OCI-M2 (cell line): Measurements from ENCODE around the gene NAP1L5.

Source experiments
- DNase-seq: peaks from one replicate; lab custom pipeline; 2025; ENCODE audit not compliant: unreplicated experiment; lab: John Stamatoyannopoulos, UW

Gene NAP1L5

GRCh38 chr4:88722828-88723227 is 25.2 kb upstream of the NAP1L5 start:
- no peak for DNase-seq

- DNase-seq: no peak
Observed at GRCh38 chr4:88722276-88722780, 24.7 kb upstream of the NAP1L5 start.

DNA sequence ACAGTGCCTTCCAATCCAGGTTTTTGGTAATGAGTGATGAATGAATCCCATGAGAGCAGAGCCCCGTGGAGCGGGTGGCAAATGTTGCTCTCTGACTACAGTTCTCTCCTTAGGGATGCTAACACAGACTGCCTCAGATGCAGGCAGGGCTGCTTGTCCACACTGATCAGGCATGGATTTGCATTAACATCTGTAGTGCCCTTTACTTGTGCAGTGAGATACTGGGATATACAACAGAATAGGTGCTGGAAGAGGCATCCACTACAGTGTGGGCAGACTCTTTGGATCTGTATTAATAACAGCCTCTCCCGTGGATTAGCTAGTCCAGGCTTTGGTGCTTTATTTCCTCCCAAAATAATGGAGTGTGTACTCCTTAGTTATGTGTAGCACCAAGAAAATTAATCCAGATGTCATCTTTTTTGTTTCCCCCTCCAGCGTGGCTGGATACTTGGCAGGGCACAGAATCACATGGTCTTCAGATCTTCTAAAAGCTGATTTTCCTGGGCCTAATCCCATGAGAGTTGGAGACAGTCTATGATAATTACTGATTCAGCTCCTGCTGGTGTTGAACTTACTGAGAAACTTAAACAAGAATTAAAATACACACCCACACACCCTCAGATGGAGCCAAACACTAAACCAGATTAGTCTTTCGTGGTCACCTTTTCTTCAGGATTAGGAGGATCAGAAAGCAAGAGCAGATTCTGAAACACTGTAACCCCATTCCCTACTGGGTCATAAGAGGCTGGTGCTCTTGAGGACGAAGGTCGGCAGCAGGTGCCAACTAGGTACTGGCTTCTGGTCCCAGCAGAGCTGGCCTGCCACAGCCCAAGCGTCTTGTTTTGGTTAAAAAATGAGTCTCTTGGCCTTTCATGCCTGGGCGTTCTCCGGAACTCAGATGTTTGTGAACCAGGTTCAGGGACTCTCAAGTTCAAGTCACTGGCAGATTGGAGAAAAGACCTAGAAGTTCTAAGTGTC is 23.1 kb upstream of the NAP1L5 start:
- no peak for DNase-seq

- no peak for DNase-seq
Observed at GRCh38 chr4:88719381-88719780, 21.8 kb upstream of the NAP1L5 start.

GRCh38 chr4:88718098-88718497 is 20.5 kb upstream of the NAP1L5 start:
- DNase-seq: no peak

GRCh38 chr4:88713782-88714181 is 16.2 kb upstream of the NAP1L5 start:
- DNase-seq: no peak

DNA sequence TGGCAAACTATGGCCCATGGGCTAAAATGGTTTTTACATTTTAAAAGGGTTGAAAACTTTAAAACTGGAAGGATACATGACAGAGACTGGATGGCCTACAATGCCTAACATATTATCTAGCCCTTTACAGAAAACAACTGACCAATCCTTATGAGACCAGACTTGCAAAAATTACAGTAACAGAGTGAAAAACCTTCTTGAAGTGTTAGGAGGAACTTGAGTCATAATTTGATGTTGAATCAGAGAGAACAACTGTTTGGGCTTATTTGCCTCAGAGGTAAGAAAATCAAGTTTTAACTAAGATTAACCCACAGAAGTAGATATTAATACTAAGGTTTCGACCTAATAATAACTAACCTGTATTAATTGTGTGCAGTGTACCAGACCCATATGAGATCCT is 12.4 kb upstream of the NAP1L5 start:
- no peak for DNase-seq

- no peak for DNase-seq
Observed at GRCh38 chr4:88706574-88706973, 8.9 kb upstream of the NAP1L5 start.

- DNase-seq: no peak
Observed at GRCh38 chr4:88705805-88706492, 8.3 kb upstream of the NAP1L5 start.

GRCh38 chr4:88705223-88705622 is 7.6 kb upstream of the NAP1L5 start:
- DNase-seq: no peak

DNA sequence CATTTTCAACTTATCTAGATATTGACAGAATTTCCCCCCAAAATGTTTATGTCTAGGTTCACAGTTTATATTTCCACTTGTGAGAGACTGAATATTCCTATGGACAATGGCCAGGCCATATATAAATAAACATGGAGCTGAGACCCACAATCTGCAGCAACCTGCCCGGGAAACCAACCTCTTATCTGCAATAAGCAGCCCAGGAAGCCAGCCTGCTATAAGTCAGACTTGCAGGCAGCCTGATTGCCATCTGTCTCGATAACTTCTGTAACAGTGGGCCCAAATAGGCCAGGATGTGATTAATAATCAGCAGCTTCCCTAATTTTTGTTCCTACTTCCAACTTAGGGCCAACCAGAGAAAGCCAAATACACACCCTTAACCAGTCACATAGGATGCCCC is 5.2 kb upstream of the NAP1L5 start:
- no peak for DNase-seq

DNA sequence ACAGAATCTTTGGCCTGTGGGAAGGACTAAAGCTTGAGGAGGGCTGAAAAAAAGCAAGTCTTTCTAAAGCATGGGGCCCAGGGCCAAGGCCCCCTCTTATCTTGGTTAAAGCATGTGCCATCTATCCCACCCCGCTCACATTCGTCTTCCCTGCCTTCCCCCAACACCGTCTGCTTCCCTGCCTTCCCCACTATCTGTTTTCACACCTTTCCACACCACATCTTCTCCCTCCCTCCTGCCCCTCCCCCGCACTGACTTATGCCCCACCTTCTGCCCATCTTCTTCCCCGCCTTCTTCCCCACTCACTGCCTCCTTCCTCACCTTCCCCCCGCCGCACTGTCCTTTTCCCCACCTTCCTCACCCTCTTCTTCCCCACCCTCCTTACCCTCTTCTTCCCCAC is 890 bp upstream of the NAP1L5 start:
- no peak for DNase-seq

DNA sequence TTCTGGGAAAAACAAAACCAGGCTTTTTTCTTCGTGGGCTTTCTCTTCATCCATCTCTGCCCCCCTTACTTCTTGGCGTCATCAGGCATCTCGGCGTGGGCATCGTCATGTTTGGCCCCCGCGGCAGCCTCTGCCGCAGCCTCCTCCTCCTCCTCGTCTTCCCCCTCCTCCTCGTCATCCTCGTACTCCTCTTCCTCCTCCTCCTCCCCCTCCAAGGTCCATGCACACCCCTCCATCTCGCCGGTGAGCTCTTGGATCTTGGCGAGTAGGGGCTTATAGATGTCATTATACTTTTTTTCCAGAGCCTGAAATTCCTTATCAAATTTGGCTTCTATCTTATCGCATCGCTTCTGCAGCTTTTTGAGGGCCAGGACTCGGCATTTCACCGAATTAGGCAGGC is 488 bp downstream of the NAP1L5 start:
- no peak for DNase-seq

GRCh38 chr4:88696630-88697029 is 999 bp downstream of the NAP1L5 start:
- no peak for DNase-seq

DNA sequence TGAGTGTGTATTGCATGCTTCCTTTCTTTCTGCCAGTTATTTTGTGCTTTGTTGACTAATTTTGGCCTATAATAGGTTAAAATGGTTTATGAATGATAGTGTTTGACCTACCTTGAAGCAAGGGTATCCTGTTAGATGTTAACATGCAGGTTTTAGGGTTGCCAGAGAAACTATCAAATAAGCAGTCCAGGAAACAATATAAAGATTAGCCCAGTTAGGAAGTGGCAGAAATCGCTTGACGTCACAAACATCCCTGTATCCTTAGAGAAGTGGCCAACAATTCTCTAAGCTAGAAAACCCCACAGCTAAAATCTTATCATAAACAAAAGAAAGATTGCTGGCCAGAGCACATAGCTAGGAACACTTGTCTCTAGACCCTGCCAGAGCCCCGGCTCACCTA is 3.8 kb downstream of the NAP1L5 start:
- no peak for DNase-seq

DNA sequence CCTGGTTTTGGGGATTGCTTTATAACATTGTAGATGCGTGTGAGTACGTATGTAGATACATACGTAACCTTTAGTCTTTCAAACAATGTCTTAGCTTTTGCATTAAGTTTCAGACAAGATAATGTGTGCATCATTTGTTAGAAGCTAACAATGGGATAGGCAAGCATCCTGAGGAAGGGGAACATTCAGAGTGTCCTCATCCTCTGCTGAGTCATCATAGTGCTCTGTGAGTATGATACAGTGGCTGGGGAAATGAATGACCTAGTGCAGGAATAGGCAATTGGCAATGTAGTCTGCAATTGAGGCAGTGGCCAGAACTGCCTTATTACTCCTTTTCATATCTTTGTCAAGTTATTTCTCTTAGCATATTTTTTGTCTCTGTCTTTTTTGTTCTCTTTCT is 7.3 kb downstream of the NAP1L5 start:
- no peak for DNase-seq

DNA sequence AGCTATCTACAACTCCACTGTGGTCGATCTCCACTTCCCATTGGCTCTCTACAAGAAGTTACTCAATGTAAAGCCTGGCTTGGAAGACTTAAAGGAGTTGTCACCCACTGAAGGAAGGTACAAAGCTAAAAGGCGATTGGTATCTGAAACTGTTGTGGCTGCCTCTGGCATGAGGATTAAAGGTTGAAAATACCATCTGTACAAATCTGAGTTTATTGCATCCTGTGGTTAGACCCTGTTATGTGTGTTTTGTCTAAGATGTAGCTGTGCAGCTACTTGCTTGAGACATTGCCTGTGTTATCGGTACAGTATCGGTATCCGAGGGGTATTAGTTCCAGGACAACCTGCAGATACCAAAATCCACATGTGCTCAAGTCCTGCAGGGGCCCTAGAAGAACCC is 16.4 kb downstream of the NAP1L5 start:
- no peak for DNase-seq

- DNase-seq: no peak
Observed at GRCh38 chr4:88675543-88675942, 22.1 kb downstream of the NAP1L5 start.

- no peak for DNase-seq
Observed at GRCh38 chr4:88674979-88675378, 22.6 kb downstream of the NAP1L5 start.

DNA sequence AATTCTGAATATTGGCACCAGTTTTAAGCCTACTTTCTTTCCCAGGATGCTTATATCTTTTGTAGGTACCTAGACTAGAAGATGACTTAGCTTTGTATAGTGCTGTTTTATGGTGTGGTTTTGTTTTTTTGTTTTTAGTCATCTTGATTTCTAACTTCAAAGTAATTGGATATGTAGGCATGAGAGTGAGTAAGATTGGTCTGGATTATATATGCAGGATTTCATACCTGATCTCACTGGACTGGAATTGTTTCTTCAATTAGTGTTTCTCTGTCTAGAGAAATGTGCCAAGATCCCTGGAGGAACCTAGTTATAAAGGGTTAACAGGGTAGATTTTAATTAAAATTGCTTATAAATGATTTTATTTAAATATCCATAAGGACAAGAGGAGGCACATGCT is 23.1 kb downstream of the NAP1L5 start:
- DNase-seq: no peak

DNA sequence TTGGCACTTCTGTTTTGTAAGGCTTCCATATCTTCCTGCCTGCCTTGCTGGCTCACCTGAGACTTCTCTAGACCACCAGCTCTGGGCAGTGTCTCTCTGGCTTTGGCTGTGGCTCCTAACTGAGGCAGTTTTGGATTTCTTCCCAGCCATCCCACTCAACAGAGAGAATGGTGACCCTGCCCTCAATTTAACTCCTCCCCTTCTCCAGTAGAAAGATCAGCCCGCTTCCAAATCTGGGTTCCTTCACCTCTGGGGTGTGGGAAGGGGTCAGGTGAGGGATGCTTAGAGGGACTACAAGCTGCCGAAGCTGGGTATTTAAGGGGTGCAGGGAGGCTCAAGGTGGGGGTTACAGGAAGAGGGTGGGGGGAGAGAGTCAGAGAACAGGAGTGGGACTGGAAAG is 23.7 kb downstream of the NAP1L5 start:
- no peak for DNase-seq

GRCh38 chr4:88672987-88673386 is 24.6 kb downstream of the NAP1L5 start:
- no peak for DNase-seq
